HepG2 (cell line): ENCODE data around the gene CAMK2G. TPM values are rescaled to one million over a fixed set of nuclear protein-coding genes. Genes with fewer than 3 reads are reported as not detected.

Experiments
- ATAC-seq: fragments of 200-7000 bp; cut with Tn5 transposase; 3 replicates; pipeline ENCODE4 v1.9.1; 2020; ENCODE audit warnings: mild to moderate bottlenecking, moderate library complexity
- BruUV-seq: library from RNA; stranded (reverse); fragments of 400-500 nt; replicated peaks from 2 replicates; lab custom pipeline; 2021; lab: Mats Ljungman, UMichigan
- CTCF ChIA-PET: fragments of 300-600 bp; formaldehyde crosslinking; extraction: SDS; loops from one replicate; lab custom pipeline; 2021; ENCODE audit warnings: low total read pairs, inconsistent platforms, low intra/inter-chr PET ratio; lab: Yijun Ruan, JAX
- POLR2A ChIA-PET: fragments of 350-600 bp; sonication (Branson Sonifier 250); formaldehyde crosslinking; loops from one replicate; lab custom pipeline; 2020; ENCODE audit warnings: antibody characterized with exemption, inconsistent platforms; lab: Yijun Ruan, JAX
- DNase-seq: peaks from one replicate; pipeline ENCODE4 v3.0.0-alpha.2; 2015; ENCODE audit warnings: low spot score
- FAIRE-seq: peaks from 3 replicates; lab custom pipeline; 2011; peaks lifted over from hg19 to GRCh38; lab: Jason Lieb, UNC
- H2AFZ ChIP-seq: one replicate; pipeline ENCODE4 v1.6.1; 2011; ENCODE audit warnings: low read length, inconsistent platforms
- H3K27ac ChIP-seq: fragments of 300-600 bp; 3 replicates; pipeline ENCODE4 v1.8.0; 2011; ENCODE audit warnings: mixed run types, mild to moderate bottlenecking, mixed read lengths, low read length, inconsistent platforms; ENCODE audit not compliant: insufficient read depth; ENCODE audit errors: extremely low read length
- H3K27me3 ChIP-seq, 2 experiments: fragments of 200-600 bp in 1 of 2; 2 replicates in 1 of 2; 3 replicates in 1 of 2; pipeline versions ENCODE4 v1.6.0 to v1.8.0; 2011; ENCODE audit warnings: low read length in 2 of 2, mild to moderate bottlenecking in 2 of 2, moderate library complexity in 2 of 2, inconsistent platforms in 1 of 2; ENCODE audit not compliant: insufficient read depth in 2 of 2, control insufficient read depth in 1 of 2
- H3K36me3 ChIP-seq, 2 experiments: fragments of 200-600 bp in 1 of 2; replicated peaks in 1 of 2; 2 replicates in 1 of 2; 3 replicates in 1 of 2; pipeline versions ENCODE4 v1.5.1 to v1.8.0; 2011; ENCODE audit warnings: low read length in 2 of 2, inconsistent platforms in 1 of 2; ENCODE audit not compliant: insufficient read depth in 2 of 2, control insufficient read depth in 1 of 2
- H3K4me1 ChIP-seq: 2 replicates; pipeline ENCODE4 v1.5.1; 2012; ENCODE audit warnings: low read length, inconsistent platforms; ENCODE audit not compliant: insufficient read depth
- H3K4me2 ChIP-seq: 2 replicates; pipeline ENCODE4 v1.6.0; 2011; ENCODE audit warnings: low read depth, low read length, inconsistent platforms
- H3K4me3 ChIP-seq, 3 experiments: fragments of 200-600 bp in 1 of 3; sonication (generic), shearing (Covaris generic) in 1 of 3; replicated peaks in 1 of 3; 2 replicates each; pipeline ENCODE4 v1.5.1; 2011 to 2016; ENCODE audit warnings: low read length in 3 of 3, inconsistent platforms in 2 of 3, low read depth in 2 of 3, mild to moderate bottlenecking in 2 of 3, control low read depth in 1 of 3, mixed read lengths in 1 of 3; ENCODE audit not compliant: insufficient read depth in 1 of 3
- H3K79me2 ChIP-seq: one replicate; pipeline ENCODE4 v1.6.1; 2011; ENCODE audit warnings: low read length, inconsistent platforms; ENCODE audit not compliant: insufficient read depth
- H3K9ac ChIP-seq: 2 replicates; pipeline ENCODE4 v1.6.0; 2011; ENCODE audit warnings: mild to moderate bottlenecking, low read depth, low read length, inconsistent platforms; ENCODE audit not compliant: insufficient read depth
- H3K9me3 ChIP-seq: 2 replicates; pipeline ENCODE4 v1.5.1; 2012; ENCODE audit warnings: mild to moderate bottlenecking, low read length
- H4K20me1 ChIP-seq: 2 replicates; pipeline ENCODE4 v1.6.0; 2011; ENCODE audit warnings: inconsistent platforms, mild to moderate bottlenecking, low read length, moderate library complexity; ENCODE audit not compliant: insufficient read depth
- BCL6 ChIP-seq: IDR thresholded peaks from 2 replicates; pipeline ENCODE4 v1.6.1; 2016; ENCODE audit warnings: missing genetic modification reagents, missing compliant biosample characterization
- MTF1 ChIP-seq: sonication (generic); formaldehyde crosslinking; IDR thresholded peaks from 2 replicates; pipeline ENCODE4 v1.5.0; 2020; ENCODE audit warnings: missing genetic modification reagents
- WGBS: methylation state at CpG from one replicate; pipeline ENCODE4 v1.1.6; 2017; ENCODE audit warnings: low lambda C conversion rate; 5-methylcytosine and 5-hydroxymethylcytosine counted together
- in situ Hi-C: cut with HindIII; loops from 2 replicates; pipeline ENCODE4 v1.10.0; 2017; ENCODE audit warnings: low pct_unique_long_range_greater_than_20kb; ENCODE audit not compliant: extremely low pct_ligation_motif_present
- intact Hi-C: fragments of 100-400 bp; cut with micrococcal nuclease; formaldehyde crosslinking; loops from one replicate; pipeline ENCODE4 v1.10.0; 2022; ENCODE audit not compliant: unreplicated experiment
- polyA plus RNA-seq, 8 experiments: library from polyadenylated mRNA; depleted of rRNA in 3 of 8; stranded (reverse) in 7 of 8; unstranded in 1 of 8; fragments of >200 nt; fragmentation: Illumina TruSeq in 4 of 8; extraction: Trizol in 4 of 8; gene quantifications; 2 replicates each; pipeline versions ENCODE4 v1.2.1 to v1.2.3, GENCODE V29; 2011 to 2016; ENCODE audit warnings: low read depth in 4 of 8, missing spikeins in 1 of 8, mixed read lengths in 1 of 8; ENCODE audit not compliant: insufficient read depth in 1 of 8
- total RNA-seq, 5 experiments: library from RNA; depleted of rRNA; stranded (reverse); fragments of >200 nt; fragmentation: Illumina TruSeq; extraction: Trizol; gene quantifications; 2 replicates each; pipeline ENCODE4 v1.2.3, GENCODE V29; 2016; ENCODE audit warnings: low read depth in 1 of 5
- TF ChIP-seq, protein P1 (sequence below), 2 experiments: sonication (generic) in 1 of 2; formaldehyde crosslinking in 1 of 2; IDR thresholded peaks; 2 replicates each; pipeline versions ENCODE4 v1.6.1 to v1.9.0; 2014 to 2022; ENCODE audit warnings: antibody characterized with exemption in 1 of 2, borderline replicate concordance in 1 of 2, inconsistent platforms in 1 of 2, low read depth in 1 of 2, missing genetic modification reagents in 1 of 2

CAMK2G gene
- total and polyA plus RNA-seq, 2 of the 13 experiments (the other 11 are each of a cell fraction or from before 2014, with no cell fraction given) = 15.9 to 18.8 TPM

DNA sequence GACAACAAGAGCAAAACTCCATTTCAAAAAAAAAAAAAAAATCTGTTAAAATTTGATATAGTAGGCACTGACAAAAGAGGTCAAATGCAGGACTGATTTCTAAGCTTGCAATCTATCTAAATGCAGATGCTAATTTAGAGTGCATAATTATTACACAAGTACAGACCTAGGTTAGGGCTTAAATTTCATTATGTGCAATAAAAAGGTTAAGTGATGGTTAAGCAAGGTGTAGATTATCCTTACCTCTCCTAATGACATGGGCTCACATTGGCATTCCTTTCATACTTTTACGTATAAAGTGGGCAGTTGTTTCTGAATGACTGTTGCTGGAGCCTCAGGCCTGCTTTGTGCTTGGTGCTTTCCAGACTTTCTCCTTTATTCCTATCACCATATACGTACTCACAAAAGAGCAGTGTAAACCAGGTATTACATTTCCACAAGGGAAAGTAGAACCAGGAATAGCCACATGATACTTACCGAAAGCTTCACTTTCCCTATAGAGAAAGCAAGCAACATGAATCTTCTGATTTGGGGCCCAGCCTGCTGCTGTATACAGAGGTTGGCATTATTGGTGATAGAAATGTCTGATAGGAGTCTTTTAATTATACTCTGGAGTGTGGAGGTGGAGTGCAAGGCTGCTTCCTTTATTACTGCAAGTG lies 94.7 kb downstream of the CAMK2G start:
- no TSS peak for BruUV-seq
- ATAC-seq = no peak
- in situ Hi-C loops = no loop called here
- no peak overlapping the region for H3K4me2 ChIP-seq
- no peaks in the 10 kb centered on the region for H3K9me3 ChIP-seq
- DNase-seq = no peak
- peaks cover 59% of the 10 kb centered on the region for H3K79me2 ChIP-seq
- no peak overlapping the region for H3K27ac ChIP-seq
- H3K9ac ChIP-seq = no peak overlapping the region
- ChIA-PET CTCF (no interaction called here), POLR2A (no interaction called here)
- WGBS = 95% methylated on average over 3 of the region's 3 CpGs
- H2AFZ ChIP-seq = no peak overlapping the region
- peaks cover 45% of the 10 kb centered on the region for H3K4me1 ChIP-seq
- FAIRE-seq = no peak
- intact Hi-C loops = no loop called here
- H3K36me3 ChIP-seq = peaks cover under 1 to 13% of the 10 kb centered on the region in 2 experiments; a peak in 3 of 5 replicates
- H3K27me3 ChIP-seq = no peaks in the 10 kb centered on the region; a peak in 1 of 5 replicates
- H4K20me1 ChIP-seq = peaks cover 7% of the 10 kb centered on the region; the same call in 1 of the 2 replicates
- TF ChIP-seq, protein P1, sequence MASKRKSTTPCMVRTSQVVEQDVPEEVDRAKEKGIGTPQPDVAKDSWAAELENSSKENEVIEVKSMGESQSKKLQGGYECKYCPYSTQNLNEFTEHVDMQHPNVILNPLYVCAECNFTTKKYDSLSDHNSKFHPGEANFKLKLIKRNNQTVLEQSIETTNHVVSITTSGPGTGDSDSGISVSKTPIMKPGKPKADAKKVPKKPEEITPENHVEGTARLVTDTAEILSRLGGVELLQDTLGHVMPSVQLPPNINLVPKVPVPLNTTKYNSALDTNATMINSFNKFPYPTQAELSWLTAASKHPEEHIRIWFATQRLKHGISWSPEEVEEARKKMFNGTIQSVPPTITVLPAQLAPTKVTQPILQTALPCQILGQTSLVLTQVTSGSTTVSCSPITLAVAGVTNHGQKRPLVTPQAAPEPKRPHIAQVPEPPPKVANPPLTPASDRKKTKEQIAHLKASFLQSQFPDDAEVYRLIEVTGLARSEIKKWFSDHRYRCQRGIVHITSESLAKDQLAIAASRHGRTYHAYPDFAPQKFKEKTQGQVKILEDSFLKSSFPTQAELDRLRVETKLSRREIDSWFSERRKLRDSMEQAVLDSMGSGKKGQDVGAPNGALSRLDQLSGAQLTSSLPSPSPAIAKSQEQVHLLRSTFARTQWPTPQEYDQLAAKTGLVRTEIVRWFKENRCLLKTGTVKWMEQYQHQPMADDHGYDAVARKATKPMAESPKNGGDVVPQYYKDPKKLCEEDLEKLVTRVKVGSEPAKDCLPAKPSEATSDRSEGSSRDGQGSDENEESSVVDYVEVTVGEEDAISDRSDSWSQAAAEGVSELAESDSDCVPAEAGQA (IDR thresholded peaks at IDR 0.05; ENCODE audit: low read depth) = no peak
- TF ChIP-seq, protein P1 (CRISPR knock-in tag; IDR thresholded peaks at IDR 0.05; ENCODE audit: borderline replicate concordance) = no peak
- TF ChIP-seq BCL6 (no peak), MTF1 (CRISPR knock-in tag) (no peak)
- no peak overlapping the region for H3K4me3 ChIP-seq
